Measurements from ENCODE around the gene BBX. TPM values are rescaled to one million over a fixed set of nuclear protein-coding genes. Genes with fewer than 3 reads are reported as not detected.

Gene BBX
- total and polyA plus RNA-seq, 2 of the 4 experiments (the other 2 are of a cell fraction): 13.6 to 107 TPM

- in situ Hi-C loops (cut with MboI; ENCODE audit: low sequenced_read_pairs): loop anchor here (10.0 kb wide), 1 partner anchor 815 kb away; no protein-coding TSS in a partner anchor
- Histone ChIP-seq H3K4ac (ENCODE audit: low read depth, low read length) (no peak overlapping the region), H3K9me3 (ENCODE audit: control insufficient read depth, insufficient read depth, low read length) (no peaks in the 10 kb centered on the region)
Observed at GRCh38 chr3:107669669-107670068, 146.9 kb downstream of the BBX start.

More at GRCh38 chr3:107669669-107670068, 146.9 kb downstream of the BBX start:
- H4K8ac ChIP-seq (ENCODE audit: low read depth in 2 of 2, low read length in 2 of 2): no peak overlapping the region
- no peak overlapping the region for H3K56ac ChIP-seq (ENCODE audit: extremely low read depth, insufficient read depth, low read length)
- BruUV-seq (replicated peaks): no TSS peak
- no peak overlapping the region for H3K9ac ChIP-seq (ENCODE audit: low read depth, low read length)
- no peak overlapping the region for H2AK5ac ChIP-seq (ENCODE audit: low read depth, low read length)
- intact Hi-C loops (cut with micrococcal nuclease): loop anchor here (10.0 kb wide), 1 partner anchor 415 kb away; no protein-coding TSS in a partner anchor
- H3K4me3 ChIP-seq (ENCODE audit: insufficient read depth, low read depth, low read length): no peak overlapping the region
- ChIA-PET CTCF (no interaction called here), POLR2A (ENCODE audit: unreplicated experiment) (no interaction called here)
- no peak overlapping the region for H2BK20ac ChIP-seq (ENCODE audit: low read depth, low read length)
- no peak for ATAC-seq (ENCODE audit: low read depth)
- no peak overlapping the region for H4K91ac ChIP-seq (ENCODE audit: insufficient read depth, low read depth, low read length)
- no peak overlapping the region for H3K4me2 ChIP-seq (ENCODE audit: low read depth, low read length)
- no peaks in the 10 kb centered on the region for H4K20me1 ChIP-seq (ENCODE audit: insufficient read depth, low read length)
- H3K27ac ChIP-seq (ENCODE audit: insufficient read depth, low read length): no peak overlapping the region
- WGBS, 2 experiments (ENCODE audit: extremely low coverage in 2 of 2, insufficient read length in 1 of 2): no CpG with 5 or more reads among the region's 1 CpG
- H2AFZ ChIP-seq (replicated peaks; ENCODE audit: low read length, poor library complexity): no peak overlapping the region
- H4K5ac ChIP-seq (ENCODE audit: low read depth, low read length): no peak overlapping the region
- H3K9me1 ChIP-seq (ENCODE audit: insufficient read depth, low read length): peaks cover 3% of the 10 kb centered on the region; the same call in 1 of the 2 replicates
- H2BK120ac ChIP-seq (ENCODE audit: low read depth, low read length): no peak overlapping the region
- H3K36me3 ChIP-seq (ENCODE audit: control insufficient read depth, insufficient read depth, low read length): no peaks in the 10 kb centered on the region
- dilution Hi-C loops (cut with HindIII; ENCODE audit: low sequenced_read_pairs, unreplicated experiment): no loop called here
- H3K79me1 ChIP-seq (ENCODE audit: low read depth in 1 of 2, low read length in 2 of 2): peaks cover 0 to 10% of the 10 kb centered on the region in 2 experiments; a peak in 3 of 4 replicates
- H3K27me3 ChIP-seq (ENCODE audit: control insufficient read depth, insufficient read depth, low read length): no peaks in the 10 kb centered on the region
- TF ChIP-seq SMC3 (IDR thresholded peaks at IDR 0.05; ENCODE audit: low read depth, low read length) (no peak), RAD21 (IDR thresholded peaks at IDR 0.05; ENCODE audit: low read length) (no peak)
- H3K14ac ChIP-seq (replicated peaks; ENCODE audit: low read depth, low read length): no peak overlapping the region
- H3K4me1 ChIP-seq (ENCODE audit: control insufficient read depth, insufficient read depth, low read length): peaks cover 2% of the 10 kb centered on the region; the same call in 1 of the 2 replicates
- H2BK15ac ChIP-seq (ENCODE audit: low read depth, low read length): no peak overlapping the region
- no peak overlapping the region for H2BK5ac ChIP-seq (ENCODE audit: low read depth, low read length, poor library complexity, severe bottlenecking)
- H3K18ac ChIP-seq (ENCODE audit: low read depth, low read length): no peak overlapping the region
- DNase-seq: no peak
- H3K23ac ChIP-seq (ENCODE audit: low read depth, low read length): no peak overlapping the region
- no peak overlapping the region for H2AK9ac ChIP-seq (replicated peaks; ENCODE audit: low read depth, low read length, poor library complexity)

All from IMR-90 (cell line).